Right ventricle myocardium superior (tissue), 1 donor: ENCODE data around the gene VPS37D. TPM values are rescaled to one million over a fixed set of nuclear protein-coding genes. Genes with fewer than 3 reads are reported as not detected.
"Not testable (repeated sequence)": the region's sequence is repeated elsewhere in the genome, so short reads cannot be mapped to it uniquely, and the experiment has no call there.

ENCODE experiments used
- ATAC-seq: fragments of 200-7000 bp; cut with Tn5 transposase; one replicate; pipeline ENCODE4 v1.9.1; 2020; ENCODE audit warnings: mild to moderate bottlenecking; ENCODE audit not compliant: poor library complexity
- DNase-seq: peaks from one replicate; pipeline ENCODE4 v3.0.0-alpha.2; 2020
- intact Hi-C: fragments of 100-400 bp; cut with DNase I; formaldehyde crosslinking; loops from one replicate; pipeline ENCODE4 v1.11.2; 2022
- total RNA-seq: library from RNA; stranded (reverse); fragmentation: NEBNext Ultra II Directional; extraction: Animal tissue kit (Norgen Biotek cat#: 25700); gene quantifications from one replicate; pipeline ENCODE4 v1.2.1, GENCODE V29; 2021
- donor health status: DM: no; HTN: yes; CAD: no; lungs with severe emphysema.

Gene VPS37D
- total RNA-seq, 1 donor from 2014 or later, result 2.7 TPM

GRCh38 chr7:73671857-73672445, 4.3 kb downstream of the VPS37D start:
- ATAC-seq (no peak), DNase-seq (no peak)
- intact Hi-C loops, result no loop called here

GRCh38 chr7:73674468-73675124, 7.0 kb downstream of the VPS37D start:
- DNase-seq, result no peak
- intact Hi-C loops, result no loop called here
- ATAC-seq, result no peak

GRCh38 chr7:73676062-73676461, 8.4 kb downstream of the VPS37D start:
- intact Hi-C loops, DNase-seq, ATAC-seq: not testable (repeated sequence)

- intact Hi-C loops, result no loop called here
- peak; percentile 4 for ATAC-seq
- DNase-seq, result no peak
Observed at GRCh38 chr7:73678862-73679261, 11.2 kb downstream of the VPS37D start.

GRCh38 chr7:73679709-73680108, 12.1 kb downstream of the VPS37D start:
- intact Hi-C loops, result no loop called here
- no peak for ATAC-seq
- DNase-seq, result no peak

GRCh38 chr7:73680501-73680900, 12.9 kb downstream of the VPS37D start:
- intact Hi-C loops, result no loop called here
- no peak for DNase-seq

GRCh38 chr7:73681031-73681430, 13.4 kb downstream of the VPS37D start:
- no peak for DNase-seq
- ATAC-seq, result no peak
- intact Hi-C loops, result no loop called here

More at GRCh38 chr7:73680501-73680900, 12.9 kb downstream of the VPS37D start:
- ATAC-seq, result no peak

- peak; percentile 3 for ATAC-seq
- intact Hi-C loops, result no loop called here
- DNase-seq, result no peak
Observed at GRCh38 chr7:73682745-73683055, 15.1 kb downstream of the VPS37D start.

GRCh38 chr7:73683056-73683787, 15.6 kb downstream of the VPS37D start, which contains the start of the genes BUD23 and DNAJC30:
Gene BUD23 (plus strand): TSS chr7:73683597. CDS start chr7:73683626, 29 bp downstream.
Gene DNAJC30 (minus strand): TSS chr7:73683453. CDS start chr7:73683423, 30 bp downstream.
- peak; percentile 98 for ATAC-seq
- intact Hi-C loops, result no loop called here

GRCh38 chr7:73683788-73684693, 16.4 kb downstream of the VPS37D start:
- intact Hi-C loops, result no loop called here
- ATAC-seq (no peak), DNase-seq (no peak)

More at GRCh38 chr7:73683056-73683787, 15.6 kb downstream of the VPS37D start, which contains the start of the genes BUD23 and DNAJC30:
- peak; percentile 98 for DNase-seq

GRCh38 chr7:73685311-73685710, 17.7 kb downstream of the VPS37D start:
- ATAC-seq (no peak), DNase-seq (no peak)
- intact Hi-C loops, result no loop called here

- DNase-seq, result no peak
- ATAC-seq, result no peak
- intact Hi-C loops, result no loop called here
Observed at GRCh38 chr7:73688288-73688687, 20.7 kb downstream of the VPS37D start.

- ATAC-seq (no peak), DNase-seq (no peak)
- intact Hi-C loops, result no loop called here
Observed at GRCh38 chr7:73690646-73691045, 23.0 kb downstream of the VPS37D start.

GRCh38 chr7:73696372-73696771, 28.7 kb downstream of the VPS37D start:
- intact Hi-C loops, result no loop called here
- ATAC-seq (no peak), DNase-seq (no peak)

- intact Hi-C loops, result no loop called here
- ATAC-seq (no peak), DNase-seq (no peak)
Observed at GRCh38 chr7:73698410-73698809, 30.8 kb downstream of the VPS37D start.

- DNase-seq, result no peak
- intact Hi-C loops, result no loop called here
- ATAC-seq, result no peak
Observed at GRCh38 chr7:73699370-73700068, 31.9 kb downstream of the VPS37D start.

GRCh38 chr7:73700069-73700423, 32.4 kb downstream of the VPS37D start:
- ATAC-seq (no peak), DNase-seq (no peak)
- intact Hi-C loops, result no loop called here

- DNase-seq (no peak), ATAC-seq (no peak)
- intact Hi-C loops, result no loop called here
Observed at GRCh38 chr7:73700581-73701134, 33.0 kb downstream of the VPS37D start.
